SKM-1 treated with dmso at 0.1 percent for 144 hours (cell line): ENCODE measurements around the gene ANKRD63.
A peak's percentile ranks its signal among the peaks of the same experiment; 100 is the strongest.

ENCODE experiments used
- DNase-seq: peaks from one replicate; lab custom pipeline; 2025; ENCODE audit not compliant: unreplicated experiment; lab: John Stamatoyannopoulos, UW

The ANKRD63 gene

DNA sequence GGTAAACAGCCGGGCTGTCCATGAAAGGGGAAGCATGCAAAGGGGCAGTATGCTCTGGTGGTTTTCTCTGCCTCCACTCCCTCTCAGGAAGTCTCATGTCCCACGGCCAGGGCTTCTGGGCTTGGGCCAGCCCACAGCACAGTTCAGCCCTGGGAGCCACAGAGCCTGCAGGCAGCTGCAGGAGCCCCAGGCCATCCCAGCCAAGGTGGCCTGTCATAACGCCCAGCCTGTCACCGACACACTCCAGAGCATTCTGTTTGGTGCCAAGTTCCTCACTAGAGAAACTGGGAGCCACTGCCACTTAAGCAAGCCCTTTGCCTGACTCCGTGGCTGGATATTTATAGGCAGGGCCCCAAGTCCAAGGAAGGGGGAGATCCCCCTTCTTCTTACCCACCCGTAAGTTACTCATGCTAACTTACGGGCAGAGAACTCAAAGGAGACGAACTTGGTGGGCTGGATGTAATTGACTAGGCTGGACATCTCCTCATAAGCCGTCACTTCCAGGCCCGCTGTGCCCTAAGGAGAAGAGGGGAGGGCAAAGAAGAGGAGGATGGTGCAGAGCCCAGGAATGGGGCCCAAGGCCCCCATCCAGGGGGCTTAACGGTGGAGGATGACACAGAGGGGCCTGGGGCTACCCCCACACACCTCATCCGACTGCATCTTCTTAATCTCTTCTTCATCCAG is 13.2 kb upstream of the ANKRD63 start:
- DNase-seq: no peak

GRCh38 chr15:40295297-40295696 is 12.4 kb upstream of the ANKRD63 start:
- DNase-seq: no peak

- DNase-seq: no peak
Observed at GRCh38 chr15:40293905-40294895, 11.3 kb upstream of the ANKRD63 start.

GRCh38 chr15:40293006-40293405 is 10.1 kb upstream of the ANKRD63 start:
- no peak for DNase-seq

GRCh38 chr15:40292246-40292645 is 9.4 kb upstream of the ANKRD63 start:
- DNase-seq: no peak

- no peak for DNase-seq
Observed at GRCh38 chr15:40290918-40291574, 8.2 kb upstream of the ANKRD63 start.

GRCh38 chr15:40290545-40290917 is 7.7 kb upstream of the ANKRD63 start:
- no peak for DNase-seq

GRCh38 chr15:40289140-40289775 is 6.4 kb upstream of the ANKRD63 start:
- no peak for DNase-seq

- no peak for DNase-seq
Observed at GRCh38 chr15:40287968-40288367, 5.1 kb upstream of the ANKRD63 start.

DNA sequence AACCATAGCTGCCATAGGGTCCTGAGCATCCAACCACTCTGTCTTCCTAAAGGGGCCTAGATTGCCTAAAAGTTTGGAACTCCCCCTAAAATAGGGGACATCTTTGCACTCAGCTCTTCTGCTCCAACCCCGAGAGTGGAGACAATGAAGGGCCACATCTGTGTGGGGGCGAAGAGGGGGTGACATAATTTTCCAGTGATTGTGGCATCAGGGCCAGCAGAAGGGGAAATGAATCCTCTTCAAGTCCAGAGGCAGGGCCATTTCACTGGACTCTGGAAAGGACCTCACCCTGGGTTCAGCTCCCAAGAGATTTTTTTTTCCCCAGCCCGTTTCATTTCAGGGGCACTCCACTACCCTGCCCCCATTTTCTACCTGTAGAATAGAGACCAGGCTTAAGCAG is 4.6 kb upstream of the ANKRD63 start:
- DNase-seq: no peak

- DNase-seq: no peak
Observed at GRCh38 chr15:40286794-40287193, 3.9 kb upstream of the ANKRD63 start.

DNA sequence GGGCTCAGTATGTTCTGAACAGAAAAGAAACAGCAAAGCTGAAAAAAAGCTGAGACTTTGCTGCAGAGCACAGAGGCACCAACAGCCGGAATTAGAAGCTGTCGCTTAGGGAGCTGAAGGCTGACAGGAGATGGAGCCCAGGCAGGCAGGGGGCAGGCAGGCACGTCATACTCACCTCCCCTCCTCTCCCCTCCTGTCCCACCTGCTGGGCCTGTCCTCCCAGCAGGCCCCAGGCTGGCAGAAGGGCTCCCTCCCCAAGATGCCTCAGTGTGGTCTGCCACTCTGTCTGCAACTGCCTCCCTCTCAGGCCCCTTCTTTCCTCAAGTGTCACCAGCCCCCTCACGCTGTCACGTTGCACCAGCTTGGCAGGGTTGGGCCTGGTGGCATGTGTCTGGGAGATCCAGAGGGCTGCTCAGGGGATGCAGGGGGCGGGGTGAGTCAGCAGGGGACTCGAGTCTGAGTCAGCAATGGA is 3.2 kb upstream of the ANKRD63 start:
- no peak for DNase-seq

- DNase-seq: peak; percentile 4
Observed at GRCh38 chr15:40285554-40286011, 2.7 kb upstream of the ANKRD63 start.

DNA sequence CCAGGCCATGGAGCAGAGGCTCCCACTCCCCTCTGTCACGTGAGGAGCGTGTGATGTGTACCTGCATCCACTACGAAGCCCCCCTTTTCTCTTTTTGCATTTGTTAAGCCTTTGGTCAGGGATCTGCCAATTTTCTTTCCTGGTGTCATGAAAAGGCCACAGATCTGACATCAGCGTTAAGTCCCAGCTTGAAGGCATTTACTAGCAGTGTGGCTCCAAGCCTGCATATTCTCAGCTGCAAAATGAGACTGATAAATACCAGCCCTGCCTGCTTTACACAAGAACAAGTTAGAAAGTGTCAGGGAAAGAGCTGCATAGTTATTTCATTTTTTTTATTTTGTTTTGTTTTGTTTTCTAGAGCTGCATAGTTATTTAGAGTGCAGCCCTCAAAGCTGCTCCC is 2.3 kb upstream of the ANKRD63 start:
- no peak for DNase-seq

- DNase-seq: no peak
Observed at GRCh38 chr15:40283615-40284300, 894 bp upstream of the ANKRD63 start.

DNA sequence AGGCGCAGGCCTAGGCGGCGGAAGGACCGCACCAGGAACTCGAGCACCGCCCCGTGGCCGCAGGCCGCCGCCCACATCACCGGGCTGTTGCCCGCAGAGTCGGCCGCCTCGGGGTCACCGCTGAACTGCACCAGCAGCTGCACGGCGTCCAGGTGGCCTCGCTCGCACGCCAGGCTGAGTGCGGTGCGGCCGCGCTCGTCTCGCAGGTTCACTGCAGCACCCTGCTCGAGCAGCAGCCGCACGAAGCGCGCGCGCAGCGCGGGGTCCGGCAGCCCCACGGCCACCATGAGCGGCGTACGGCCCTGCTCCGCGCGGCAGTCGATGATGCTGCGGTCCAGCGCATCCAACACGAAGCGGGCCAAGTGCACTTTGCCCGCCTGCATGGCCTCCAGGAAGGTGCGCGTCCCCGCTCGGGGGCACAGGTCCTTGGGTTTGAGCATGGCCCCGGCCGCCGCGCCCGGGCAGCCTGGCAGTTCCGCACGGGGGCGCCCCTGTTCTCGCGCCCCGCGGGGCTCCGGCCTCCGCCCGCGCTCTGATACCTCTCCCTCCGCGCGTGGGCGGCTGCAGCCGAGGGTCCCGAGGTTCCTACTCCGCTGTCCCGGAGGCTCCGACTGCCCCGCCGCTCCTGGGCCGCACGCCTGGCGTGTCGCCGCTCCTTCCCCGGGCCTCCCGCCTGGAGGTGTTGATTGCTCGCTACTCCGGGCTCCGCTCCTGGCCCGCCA is 556 bp downstream of the ANKRD63 start:
- peak; percentile 43 for DNase-seq

GRCh38 chr15:40281801-40282146 is 1.1 kb downstream of the ANKRD63 start:
- no peak for DNase-seq

GRCh38 chr15:40281057-40281800 is 1.6 kb downstream of the ANKRD63 start:
- no peak for DNase-seq
